NCI-H2227 (cell line): ENCODE results near the gene ACTN3.
"Not testable (repeated sequence)": the region's sequence is repeated elsewhere in the genome, so short reads cannot be mapped to it uniquely, and the experiment has no call there.

Source experiments
- DNase-seq: peaks from one replicate; lab custom pipeline; 2025; ENCODE audit not compliant: unreplicated experiment; lab: John Stamatoyannopoulos, UW

Gene ACTN3

DNA sequence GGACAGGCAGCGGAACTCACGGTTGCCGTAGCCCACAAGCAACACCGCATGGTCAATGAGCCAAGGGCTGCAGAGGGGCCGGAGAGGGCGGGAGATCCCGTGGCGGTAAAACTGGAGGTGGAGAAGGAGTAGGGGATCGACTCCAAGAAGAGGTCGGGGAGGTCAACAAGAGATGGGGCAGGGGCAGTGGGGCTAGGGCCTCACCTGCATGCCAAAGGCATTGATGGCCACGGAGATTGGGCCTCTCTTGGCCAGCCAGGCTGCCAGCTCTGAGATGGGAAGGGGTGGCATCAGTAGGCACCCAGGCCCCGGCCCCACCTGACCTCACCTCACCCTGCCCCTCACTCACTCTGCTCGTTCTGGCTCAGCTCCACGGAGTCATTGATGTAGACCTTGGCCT lies 17.8 kb downstream of the ACTN3 start:
- no peak for DNase-seq

DNA sequence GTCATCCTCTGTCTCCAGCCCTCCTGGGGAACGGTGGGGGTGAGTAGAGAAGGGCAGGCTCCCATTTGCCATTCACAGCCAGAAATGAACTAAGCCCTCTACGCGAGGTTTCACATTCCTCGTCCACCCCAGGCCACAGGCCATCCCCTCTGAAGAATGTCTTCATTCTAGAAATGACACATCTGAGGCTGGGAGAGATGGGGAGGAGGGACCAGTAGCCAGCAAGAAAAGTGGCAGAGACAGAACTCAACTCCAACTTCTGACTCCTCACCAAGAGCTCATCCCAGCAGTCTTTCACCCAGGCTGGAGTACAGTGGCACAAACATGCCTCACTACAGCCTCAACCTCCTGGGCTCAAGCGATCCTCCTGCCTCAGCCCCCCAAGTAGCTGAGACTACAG lies 18.3 kb downstream of the ACTN3 start:
- DNase-seq, result no peak

DNA sequence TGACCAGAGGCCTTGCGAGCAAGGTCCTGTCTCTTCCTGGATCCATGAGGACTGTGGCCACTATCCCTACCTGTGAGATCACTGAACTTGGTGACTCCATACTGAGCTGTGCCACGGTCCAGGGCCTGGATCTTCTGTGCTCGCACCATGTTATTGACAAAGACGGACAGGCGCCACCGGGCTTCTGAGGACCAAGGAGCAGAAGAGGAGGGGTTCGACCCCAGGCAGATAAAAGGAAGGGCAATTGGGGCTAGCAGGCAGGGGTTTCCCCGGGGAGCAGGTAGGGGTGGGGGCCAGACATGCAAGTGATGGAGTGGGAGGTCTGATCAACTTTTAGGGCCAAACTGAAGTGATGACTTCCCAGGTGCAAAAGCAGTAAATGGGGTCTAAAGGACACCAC lies 19.5 kb downstream of the ACTN3 start:
- DNase-seq, result no peak

DNA sequence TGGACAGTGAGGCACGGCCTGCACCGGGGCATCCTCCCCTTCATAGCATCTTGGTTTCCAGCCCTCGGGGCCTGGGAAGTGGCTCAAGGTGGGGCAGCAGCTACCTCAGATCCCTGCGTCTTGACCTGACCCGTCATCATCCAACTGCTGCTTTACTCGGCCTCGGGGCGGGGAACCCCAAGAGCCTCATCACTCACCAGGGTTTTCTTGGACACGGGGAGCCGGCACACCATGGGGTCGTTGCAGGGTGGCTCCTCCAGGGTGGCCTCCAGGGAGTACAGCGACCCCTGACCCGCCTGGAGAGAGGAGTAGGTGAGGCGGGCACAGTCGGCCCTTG lies 21.1 kb downstream of the ACTN3 start:
- no peak for DNase-seq

DNA sequence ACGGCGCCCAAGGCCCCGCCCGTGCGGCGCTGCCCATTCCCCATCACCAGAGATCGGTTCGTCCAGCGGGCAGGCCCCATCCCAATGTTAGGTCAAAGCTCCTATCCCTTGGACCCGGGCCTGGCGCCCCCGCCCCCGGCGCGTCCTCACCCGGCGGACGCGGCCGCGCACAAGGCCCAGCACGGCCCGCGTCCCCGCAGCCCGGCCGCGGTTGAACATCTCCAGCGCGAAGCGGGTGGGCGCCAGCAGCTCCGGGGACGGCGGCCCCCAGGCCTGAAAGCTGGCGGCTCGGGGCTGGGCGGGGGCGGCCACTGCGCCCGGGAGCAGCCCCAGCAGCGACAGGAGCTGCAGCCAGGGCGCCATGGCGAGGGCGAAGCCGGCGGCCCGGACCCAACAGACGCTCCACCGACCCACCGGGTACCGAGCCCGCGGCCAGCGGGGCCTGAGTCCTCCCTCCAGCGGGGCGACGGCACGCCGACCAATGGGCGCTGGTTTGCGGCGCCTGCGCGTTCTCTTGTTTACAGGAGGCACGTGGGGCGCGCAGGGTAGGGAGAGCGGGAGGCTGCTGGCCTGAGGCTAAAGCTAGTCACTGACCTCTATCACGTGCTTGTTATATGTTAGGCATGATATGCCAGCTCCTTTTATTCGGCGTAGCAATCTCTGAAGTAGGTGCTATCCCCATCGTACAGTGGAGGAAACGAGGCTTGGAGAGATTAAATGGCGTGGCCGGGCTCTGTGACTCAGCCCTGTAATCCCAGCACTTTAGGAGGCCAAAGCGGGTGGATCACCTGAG lies 21.6 kb downstream of the ACTN3 start, which contains the start of gene CTSF:
TSS of gene CTSF (minus strand) at position 483 of the 793 bp plus-strand sequence. CDS start at position 363, 120 bp downstream.
- peak; percentile 90 for DNase-seq

DNA sequence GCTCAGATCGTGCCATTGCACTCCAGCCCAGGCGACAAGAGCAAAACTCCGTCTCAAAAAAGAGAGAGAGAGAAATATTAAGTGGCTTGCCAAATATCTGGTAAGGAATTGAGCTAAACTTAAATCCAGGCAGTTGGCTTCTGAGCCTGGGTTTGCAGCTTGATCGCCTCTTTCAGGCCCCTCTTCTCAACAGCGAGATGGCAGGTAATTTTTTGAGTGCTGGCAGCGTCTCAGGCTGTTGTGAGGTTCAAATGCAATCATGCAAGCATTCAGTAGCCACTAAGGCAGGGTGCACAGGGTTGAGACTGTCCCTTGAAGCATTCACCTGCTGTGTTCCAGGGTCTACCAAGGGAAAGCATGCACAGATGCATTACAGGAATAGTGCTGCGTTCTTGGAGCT lies 22.4 kb downstream of the ACTN3 start:
- no peak for DNase-seq

DNA sequence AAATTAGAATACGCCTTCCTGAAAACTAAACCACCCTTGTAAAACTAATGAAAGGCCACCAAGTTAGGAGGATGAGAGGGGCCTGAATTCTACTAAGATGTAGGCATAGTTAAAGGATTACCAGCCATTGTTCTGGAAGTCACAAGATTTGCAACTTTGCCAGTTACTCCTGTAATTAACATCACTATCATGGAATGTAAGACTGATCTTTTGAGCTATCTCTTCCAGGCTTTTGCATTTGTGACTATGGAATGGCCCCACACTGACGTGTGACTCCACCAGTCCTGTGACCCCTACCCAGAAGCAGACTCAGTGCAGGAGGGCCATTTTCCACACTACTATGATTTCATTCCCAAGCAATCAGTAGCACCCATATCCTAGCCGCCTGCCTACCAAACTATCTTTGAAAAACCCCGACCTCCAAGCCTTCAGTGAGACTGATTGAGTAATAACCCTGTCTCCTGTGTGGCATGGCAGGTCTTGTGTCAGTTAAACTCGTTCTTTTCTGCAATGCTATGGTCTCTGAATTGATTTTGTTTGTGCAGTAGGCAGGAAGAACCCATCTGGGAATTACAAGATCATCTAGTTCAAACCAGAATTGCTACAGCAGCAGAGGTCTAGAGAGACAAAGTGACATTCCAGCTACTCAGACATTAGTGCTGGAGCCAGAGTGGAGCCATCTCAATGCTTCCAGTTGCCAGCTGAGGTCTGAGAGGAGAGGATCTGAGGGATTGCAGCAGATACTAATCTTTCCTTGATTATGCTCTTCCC lies 23.6 kb downstream of the ACTN3 start:
- no peak for DNase-seq

DNA sequence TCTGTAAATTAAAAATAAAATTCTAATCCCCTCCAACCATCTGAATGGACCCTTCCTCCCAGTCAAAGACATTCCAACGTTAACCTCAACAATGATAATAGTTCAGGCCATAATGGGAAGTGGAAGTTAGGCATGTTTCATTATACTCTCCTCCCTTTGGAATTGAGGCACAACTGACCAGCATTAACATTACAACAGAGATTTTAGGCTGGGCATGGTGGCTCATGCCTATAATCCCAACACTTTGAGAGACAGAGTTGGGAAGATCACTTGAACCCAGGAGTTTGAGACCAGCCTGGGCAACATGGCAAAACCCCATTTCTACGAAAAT lies 24.1 kb downstream of the ACTN3 start:
- DNase-seq, result no peak

DNA sequence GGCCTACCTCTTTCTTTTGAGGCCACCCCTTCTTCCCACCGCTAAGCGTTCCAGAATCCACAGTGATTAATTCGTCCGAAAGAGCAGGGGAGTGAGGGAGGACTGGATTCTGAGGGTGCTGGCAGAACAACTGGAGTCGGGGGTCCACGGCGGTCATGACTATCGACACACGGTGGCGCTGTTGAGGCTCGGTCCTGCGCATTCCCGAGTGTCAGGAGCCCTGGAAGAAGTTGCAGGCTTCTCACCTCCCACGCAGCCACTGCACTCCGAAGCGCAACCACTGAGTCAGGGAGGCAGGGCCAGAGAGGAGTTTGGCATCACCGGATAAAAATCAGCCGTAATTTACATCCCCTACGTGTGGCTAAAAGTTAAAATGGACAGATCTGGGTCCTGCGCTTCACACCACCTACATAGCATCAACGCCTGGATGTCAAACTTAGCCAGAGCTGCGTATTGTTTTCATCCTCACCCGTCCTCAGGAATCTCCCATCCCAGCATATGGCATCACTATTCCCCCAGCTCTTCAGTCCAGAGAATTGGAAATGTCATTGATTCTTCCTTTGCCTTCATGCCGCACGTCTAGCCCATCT lies 32.4 kb downstream of the ACTN3 start:
- DNase-seq, result peak; percentile 75

DNA sequence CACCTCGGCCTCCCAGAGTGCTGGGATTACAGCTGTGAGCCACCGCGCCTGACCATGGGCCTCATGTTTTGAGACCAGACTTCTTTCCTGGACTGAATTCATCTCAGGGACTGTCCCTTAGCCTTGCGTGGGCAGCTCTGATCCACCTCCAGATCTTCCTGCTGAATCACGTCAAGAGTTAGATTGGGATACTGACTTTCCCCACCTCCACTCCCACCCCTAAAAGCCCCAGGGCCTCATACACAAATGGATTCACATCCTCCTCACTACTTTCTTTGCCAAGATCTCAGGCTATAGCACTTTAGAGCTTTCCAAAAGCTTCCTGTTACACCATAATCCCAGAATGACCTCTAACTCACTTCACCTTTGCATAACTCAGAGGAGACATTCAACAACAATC lies 34.1 kb downstream of the ACTN3 start:
- DNase-seq, result no peak

DNA sequence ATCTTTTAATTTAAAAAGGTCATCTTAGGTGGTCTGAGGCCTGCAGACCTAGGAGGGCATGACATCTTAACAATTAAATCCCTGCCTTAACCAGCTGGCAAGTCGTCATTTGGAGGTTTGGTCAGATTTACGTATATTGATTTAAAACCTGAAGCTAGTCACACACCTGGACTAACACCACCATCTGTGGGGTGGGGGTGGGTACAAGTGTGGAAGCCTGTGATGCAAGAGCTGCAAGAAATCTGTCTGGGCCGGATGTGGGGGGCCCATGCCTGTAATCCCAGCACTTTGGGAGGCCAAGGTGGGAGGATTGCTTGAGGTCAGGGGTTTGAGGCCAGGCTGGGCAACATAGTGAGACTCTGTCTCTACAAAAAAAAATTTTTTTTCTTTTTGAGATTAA lies 34.6 kb downstream of the ACTN3 start:
- DNase-seq, result no peak

DNA sequence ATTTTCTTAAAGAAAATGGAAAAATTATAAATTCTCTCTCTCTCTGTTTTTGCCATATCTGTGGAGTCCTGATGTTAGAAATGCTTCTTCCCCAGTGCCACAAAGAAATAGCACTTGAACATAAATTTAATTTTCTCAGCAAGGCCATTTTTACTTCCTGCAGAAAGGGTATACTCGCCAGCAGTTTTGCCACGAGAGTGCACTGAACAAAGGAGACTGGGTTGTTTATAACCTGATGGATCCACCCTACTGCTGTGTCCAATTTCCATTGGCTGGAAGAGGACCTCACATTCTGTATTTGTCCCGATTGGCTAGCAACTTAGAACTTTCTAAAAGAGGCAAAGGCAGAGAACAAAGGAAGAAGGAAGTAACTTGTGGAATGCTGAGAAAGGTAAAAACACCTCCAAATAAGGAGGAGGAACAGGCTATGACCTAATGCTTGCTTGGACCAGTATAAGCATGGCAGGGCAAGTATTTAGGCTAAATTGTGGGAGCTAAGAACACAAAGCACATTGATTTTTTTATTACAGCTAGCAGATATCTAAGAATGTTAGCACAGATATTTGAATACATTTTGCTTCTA lies 36.0 kb downstream of the ACTN3 start:
- DNase-seq, result not testable (repeated sequence)

DNA sequence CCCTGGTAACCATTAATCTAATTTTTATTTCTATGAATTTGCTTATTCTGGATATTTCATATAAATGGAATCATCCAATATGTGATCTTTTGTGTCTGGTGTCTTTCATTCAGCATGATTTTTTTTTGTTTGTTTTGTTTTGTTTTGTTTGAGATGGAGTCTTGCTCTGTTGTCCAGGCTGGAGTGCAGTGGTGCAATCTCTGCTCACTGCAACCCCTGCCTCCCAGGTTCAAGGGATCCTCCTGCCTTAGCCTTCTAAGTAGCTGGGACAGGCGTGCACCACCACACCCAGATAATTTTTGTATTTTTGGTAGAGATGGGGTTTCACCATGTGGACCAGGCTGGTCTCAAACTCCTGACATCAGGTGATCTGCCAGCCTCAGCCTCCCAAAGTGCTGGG lies 38.7 kb downstream of the ACTN3 start:
- not testable (repeated sequence) for DNase-seq

DNA sequence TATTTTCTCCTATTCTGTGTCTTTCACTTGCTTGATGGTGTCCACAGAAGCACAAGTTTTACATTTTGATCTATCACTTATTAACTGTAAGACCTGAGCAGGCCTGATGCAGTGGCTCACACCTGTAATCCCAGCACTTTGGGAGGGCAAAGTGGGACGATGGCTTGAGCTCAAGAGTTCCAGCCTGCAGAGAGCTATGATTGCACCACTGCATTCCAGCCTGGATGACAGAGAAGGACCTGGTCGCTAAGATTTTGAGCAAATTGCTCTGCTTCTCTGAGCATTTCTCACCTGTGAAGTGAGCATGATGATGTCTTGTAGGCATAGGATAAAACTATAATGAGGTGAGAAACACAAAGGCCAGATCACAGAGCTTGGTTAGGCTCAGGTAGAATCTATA lies 39.4 kb downstream of the ACTN3 start:
- DNase-seq, result no peak

DNA sequence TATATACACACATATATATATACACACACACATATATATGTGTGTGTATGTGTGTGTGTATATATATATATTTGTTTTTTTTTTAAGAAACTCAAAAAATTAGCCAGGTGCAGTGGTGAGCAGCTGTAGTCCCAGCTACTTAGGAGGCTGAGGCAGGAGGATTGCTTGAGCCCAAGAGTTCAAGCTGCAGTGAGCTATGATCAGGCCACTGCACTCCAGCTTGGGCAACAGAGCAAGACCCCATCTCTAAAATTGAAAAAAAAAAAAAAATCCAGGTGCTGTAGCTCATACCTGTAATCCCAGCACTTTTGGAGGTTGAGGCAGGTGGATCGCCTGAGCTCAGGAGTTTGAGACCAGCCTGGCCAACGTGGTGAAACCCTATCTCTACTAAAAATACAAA lies 42.6 kb downstream of the ACTN3 start:
- not testable (repeated sequence) for DNase-seq

DNA sequence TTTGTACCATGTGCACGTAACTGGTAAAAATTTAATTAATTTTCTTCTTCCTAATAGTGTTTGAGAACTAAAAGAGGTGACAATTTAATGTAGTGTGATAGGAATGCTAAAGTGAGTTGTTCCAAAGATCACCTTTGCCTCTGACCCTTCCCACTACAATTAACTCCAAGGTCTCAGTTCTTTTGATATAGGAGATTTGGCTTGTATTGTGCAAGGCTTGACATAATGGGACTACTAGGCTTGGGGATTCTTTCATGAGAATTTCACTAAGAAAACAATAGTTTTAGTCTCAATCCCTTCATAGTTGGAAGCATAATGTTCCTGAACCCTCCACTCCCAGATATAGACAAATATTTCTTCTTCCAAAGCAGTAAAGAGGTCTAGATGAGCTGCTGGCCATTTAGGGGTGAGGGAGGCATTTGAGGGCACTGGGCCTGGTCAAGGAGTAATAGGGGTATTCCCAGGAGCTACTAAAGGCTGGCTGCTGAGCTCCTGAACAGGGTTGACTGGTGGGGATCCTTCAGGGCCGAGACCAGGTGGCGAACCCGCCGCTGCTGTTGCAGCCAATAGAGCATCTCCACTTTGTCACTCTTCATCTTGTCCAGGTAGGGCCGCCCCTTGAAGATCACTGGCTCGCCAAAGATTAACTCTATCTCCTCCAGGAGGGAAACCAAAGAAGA lies 43.4 kb downstream of the ACTN3 start:
- no peak for DNase-seq

DNA sequence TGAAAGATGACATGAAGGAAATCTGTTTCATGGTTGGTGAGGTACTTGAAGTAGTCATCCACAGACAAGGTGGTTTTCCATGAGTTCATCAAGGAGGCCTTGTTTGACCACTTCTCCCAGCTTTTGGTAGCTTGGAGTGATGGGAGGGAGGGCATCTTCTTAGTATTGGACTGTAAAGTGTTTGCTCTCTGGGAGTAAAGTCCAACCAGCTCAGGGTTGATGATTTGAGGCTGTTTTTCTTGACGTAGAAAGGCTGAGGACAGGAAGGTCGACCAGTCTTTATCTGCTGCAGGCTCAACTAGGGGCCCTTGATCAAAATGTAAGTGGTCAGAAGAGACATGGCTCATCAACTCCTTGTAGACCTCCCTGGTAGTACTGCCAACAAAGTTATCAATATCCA lies 44.5 kb downstream of the ACTN3 start:
- DNase-seq, result no peak

DNA sequence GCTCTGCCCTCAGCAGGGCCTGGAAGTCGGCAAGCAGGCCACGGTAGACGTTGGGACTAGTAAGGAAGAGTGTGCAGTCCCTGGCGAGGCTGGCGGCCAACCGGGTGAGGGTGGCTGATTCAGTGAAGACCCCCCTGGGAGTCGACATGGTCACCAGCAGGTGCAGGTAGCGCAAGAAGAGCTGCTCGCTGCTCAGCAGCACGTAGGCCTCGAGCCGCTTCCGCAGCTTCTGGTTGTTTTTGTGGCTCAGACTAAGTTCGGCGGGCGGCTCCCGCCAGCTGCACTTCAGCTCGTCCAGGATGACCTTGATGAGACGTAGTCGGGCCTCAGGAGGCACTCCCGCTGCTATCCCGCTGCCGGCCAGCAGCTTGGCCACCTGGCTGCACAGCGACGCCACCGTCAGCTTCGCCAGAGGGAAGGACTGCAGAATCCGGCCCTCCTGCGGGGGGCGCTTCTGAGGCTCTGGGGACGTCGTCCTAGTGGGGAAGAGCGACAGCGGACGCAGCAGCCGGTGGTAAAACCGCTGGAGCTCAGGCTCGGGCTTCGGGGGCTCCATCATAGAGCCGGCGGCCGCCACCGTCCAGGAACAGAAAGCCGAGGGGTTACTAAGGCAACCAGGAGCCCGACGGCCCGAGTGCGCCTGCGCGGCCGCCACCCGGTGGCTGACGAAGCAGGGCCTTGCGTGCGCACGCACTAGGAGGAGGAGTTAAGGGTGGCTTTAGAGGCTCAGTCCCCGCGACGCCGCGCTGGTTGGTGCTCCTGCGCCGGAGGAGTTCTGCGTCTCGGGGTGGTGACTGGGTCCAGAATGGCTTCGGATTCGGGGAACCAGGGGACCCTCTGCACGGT lies 46.0 kb downstream of the ACTN3 start, which contains the start of the genes CCDC87 and CCS:
TSS of gene CCDC87 (minus strand) at position 607 of the 846 bp plus-strand sequence. CDS start at position 559, 48 bp downstream.
TSS of gene CCS (plus strand) at position 729 of the 846 bp plus-strand sequence. CDS start at position 806, 77 bp downstream.
- peak; percentile 96 for DNase-seq

DNA sequence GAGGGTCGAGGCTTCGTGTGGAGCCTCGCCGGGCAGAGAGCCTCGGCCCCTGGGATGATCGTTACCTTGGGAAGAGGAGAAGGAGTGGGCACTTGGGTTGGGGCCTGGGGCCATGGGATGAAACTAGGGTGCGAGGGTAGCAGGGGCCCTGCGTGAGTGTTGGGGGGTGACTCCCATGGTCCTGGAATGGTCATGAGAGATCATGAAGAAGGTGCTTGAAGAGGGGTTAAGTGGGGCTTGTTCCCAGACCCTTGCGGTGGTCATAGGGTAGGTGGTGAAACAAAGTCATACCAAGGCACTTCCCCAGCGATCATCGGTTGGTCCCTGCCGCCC lies 46.6 kb downstream of the ACTN3 start:
- no peak for DNase-seq

DNA sequence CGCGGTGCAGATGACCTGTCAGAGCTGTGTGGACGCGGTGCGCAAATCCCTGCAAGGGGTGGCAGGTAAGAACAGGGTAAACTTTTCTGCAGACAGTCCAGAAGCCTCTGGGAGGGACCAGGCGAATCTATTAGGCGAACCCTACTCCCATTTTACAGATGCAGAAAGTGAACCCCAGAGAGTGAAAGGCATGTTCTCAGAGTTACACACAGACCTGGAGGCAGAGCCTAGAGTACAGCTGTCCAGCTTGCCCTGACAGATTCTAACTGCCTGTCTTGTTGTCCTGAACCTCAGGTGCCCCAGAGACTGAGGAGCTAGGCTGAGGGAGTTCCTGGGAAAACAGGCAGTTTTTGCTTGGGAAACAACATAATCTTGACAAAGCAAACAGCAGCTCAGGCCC lies 46.9 kb downstream of the ACTN3 start:
- no peak for DNase-seq
